ENCODE data around the gene ATG12.
"Not testable (repeated sequence)": the region's sequence is repeated elsewhere in the genome, so short reads cannot be mapped to it uniquely, and the experiment has no call there.

Gene ATG12

DNA sequence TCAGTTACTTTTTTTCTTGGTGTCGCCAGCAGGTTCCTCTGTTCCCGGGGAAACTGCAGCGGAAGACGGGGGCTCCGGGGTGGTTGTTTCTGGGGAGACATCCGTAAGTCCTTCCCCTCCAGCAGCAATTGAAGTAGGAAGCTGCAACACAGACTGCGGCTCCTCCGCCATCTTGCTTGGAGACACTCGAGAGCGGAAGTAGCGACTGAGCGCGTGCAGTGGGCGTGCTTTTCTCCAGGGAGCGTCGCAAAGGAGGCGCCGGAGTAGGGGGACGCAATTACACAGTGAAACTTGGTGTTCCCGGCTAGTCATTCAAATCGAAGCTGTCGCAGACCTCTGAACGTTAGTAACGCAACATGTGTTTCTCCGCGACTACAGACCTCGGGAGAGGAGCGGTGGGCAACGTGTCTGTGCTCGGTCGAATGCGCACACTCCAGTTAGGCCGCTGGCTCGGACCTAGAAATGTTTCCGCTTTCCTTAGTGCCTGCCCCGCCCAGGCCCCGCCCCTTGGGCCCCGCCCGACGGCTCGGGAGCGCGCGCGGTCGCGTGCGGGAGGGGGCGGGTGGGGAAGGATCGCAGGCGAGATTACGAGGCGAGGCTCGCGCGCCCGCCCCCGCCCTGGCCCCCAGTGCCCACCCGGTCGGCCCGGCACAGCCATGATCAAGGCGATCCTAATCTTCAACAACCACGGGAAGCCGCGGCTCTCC, at the start of gene ATG12, which contains the start of gene AP3S1:
Gene ATG12 (minus strand): TSS at position 184 of the 707 bp plus-strand sequence. CDS start 13 bp downstream, at position 171.
Gene AP3S1 (plus strand): TSS at position 554 of the 707 bp plus-strand sequence. CDS start 103 bp downstream, at position 657.
- DNase-seq, result peak; percentile 75 to 100 (median 93)

- DNase-seq, result no peak
Measured at GRCh38 chr5:115888027-115888426, 46.7 kb upstream of the ATG12 start.

DNA sequence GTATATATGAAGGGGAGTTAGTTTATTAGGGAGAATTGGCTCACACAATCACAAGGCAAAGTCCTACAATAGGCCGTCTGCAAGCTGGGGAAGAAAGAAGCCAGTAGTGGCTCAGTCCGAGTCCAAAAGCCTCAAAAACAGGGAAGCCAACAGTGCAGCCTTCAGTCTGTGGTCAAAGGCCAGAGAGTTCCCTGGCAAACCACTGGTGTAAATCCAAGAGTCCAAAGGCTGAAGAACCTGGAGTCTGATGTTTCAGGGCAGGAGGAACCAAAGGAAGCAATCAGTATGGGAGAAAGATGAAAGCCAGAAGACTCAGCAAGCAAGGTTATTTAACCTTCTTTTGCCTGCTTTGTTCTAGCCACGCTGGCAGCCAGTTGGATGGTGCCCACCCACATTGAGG, 43.8 kb upstream of the ATG12 start:
- DNase-seq, result not testable (repeated sequence)

GRCh38 chr5:115884704-115885103, 43.3 kb upstream of the ATG12 start:
- DNase-seq, result no peak

- not testable (repeated sequence) for DNase-seq
Measured at GRCh38 chr5:115882434-115882833, 41.1 kb upstream of the ATG12 start.

DNA sequence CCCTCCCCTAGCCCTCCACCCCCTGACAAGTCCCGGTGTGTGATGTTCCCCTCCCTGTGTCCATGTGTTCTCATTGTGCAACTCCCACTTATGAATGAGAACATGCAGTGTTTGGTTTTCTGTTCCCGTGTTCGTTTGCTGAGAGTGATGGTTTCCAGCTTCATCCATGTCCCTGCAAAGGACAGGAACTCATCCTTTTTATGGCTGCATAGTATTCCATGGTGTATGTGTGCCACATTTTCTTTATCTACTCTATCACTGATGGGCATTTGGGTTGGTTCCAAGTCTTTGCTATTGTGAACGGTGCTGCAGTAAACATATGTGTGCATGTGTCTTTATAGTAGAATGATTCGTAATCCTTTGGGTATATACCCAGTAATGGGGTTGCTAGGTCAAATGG, 36.0 kb upstream of the ATG12 start:
- not testable (repeated sequence) for DNase-seq

- DNase-seq, result no peak
Measured at GRCh38 chr5:115875447-115875846, 34.1 kb upstream of the ATG12 start.

- DNase-seq, result no peak
Measured at GRCh38 chr5:115873392-115873791, 32.0 kb upstream of the ATG12 start.

- no peak for DNase-seq
Measured at GRCh38 chr5:115872447-115872846, 31.1 kb upstream of the ATG12 start.

- no peak for DNase-seq
Measured at GRCh38 chr5:115869256-115869795, 28.0 kb upstream of the ATG12 start.

GRCh38 chr5:115859378-115859777, 18.0 kb upstream of the ATG12 start:
- no peak for DNase-seq

DNA sequence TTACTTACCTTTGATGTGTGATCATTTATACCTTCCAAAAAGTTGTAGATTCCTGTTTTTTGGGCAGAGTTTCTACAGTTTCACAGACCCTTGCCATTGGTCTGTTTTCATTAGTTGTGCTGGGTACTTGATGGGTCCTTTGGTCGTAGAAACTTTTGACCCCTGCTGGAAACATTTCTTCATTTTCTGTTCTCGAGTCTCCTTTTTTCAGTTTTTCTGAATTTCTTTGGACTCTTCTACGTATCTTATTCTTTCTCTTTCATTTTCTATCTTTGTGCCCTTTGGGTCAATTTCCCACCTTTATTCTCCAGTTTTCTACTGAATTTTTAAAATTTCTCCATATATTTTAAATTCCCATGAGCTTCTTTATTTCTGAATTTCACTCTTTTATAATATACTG, 17.0 kb upstream of the ATG12 start:
- DNase-seq, result no peak

DNA sequence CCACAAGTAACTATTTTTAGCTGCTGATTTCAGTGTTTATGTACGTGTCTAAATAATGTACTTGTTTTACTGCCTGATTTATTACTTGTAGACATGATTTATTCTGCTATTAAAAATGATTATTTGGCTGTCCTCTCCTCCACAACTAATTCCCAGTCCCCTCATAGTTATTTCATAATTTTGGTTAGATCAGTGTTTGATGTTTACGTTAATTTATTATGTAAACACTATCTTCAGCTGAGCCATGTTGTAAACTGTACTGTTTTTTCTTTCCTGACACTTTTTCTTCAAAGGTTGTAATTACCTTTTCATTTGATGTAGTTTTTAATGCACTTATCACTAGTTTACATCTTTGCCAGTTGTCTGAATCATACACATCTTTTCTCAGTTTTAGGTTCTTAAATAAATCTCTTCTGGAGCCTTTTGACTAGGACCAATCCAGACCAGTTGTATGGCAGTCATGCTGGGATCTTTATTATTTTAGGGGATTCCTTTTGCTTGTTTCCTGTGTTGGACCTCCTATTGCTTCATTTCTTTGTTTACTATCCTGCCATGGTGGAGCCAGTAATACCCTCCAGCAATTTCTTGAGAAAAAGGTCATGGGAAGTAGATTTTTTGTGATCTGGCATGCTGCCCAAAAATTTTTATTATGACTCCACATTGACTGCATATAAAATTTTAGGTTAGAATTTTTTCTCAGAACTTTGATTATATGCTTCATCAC, 16.4 kb upstream of the ATG12 start:
- DNase-seq, result no peak

GRCh38 chr5:115857057-115857479, 15.7 kb upstream of the ATG12 start:
- DNase-seq, result no peak

DNA sequence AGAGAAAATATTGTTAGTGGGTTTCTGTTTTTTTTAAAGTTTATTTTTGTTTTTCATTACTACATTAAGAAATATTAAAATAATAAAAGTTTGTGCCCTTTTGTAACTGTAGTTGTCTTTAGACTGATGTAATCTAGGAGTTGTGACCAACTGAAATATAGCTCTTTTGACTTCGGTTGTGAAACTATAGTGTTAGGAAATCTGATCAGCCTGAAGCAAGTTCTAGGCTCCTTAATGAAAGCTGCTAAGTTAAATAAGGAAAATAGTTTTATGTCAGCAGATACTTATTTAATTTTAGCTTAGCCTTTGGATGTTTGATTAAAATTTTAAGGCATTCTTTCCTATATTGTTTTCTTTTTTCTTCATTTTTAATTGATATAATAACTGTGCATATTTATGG, 14.6 kb upstream of the ATG12 start:
- no peak for DNase-seq

GRCh38 chr5:115854139-115854538, 12.8 kb upstream of the ATG12 start:
- no peak for DNase-seq

- no peak for DNase-seq
Measured at GRCh38 chr5:115850744-115851416, 9.5 kb upstream of the ATG12 start.

DNA sequence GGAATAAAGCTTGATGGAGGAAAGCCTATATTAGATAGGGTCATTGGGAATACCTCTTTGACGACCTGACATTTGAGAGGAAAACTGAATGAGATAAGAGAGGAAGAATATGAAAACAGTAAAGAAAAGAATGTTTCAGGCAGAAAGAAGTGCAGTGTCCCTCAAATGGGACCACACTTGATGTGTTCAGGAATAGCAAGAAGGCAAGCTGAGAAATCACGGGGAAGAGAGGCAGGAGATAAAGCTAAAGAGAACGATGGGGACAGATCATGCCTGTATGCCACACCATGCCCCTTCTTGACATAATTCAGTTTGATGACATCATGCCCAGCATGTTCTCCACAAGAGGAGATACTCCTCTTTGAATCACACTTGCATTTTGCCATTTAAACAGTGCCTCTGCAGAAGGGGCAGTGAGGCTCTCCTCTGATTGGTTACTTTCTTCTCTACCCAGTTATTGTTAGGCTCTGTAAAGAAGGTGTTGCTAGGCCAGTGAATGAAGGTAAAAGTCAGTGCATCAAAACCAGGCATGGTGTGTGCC, 8.0 kb upstream of the ATG12 start:
- no peak for DNase-seq

GRCh38 chr5:115847290-115847689, 5.9 kb upstream of the ATG12 start:
- DNase-seq, result no peak

DNA sequence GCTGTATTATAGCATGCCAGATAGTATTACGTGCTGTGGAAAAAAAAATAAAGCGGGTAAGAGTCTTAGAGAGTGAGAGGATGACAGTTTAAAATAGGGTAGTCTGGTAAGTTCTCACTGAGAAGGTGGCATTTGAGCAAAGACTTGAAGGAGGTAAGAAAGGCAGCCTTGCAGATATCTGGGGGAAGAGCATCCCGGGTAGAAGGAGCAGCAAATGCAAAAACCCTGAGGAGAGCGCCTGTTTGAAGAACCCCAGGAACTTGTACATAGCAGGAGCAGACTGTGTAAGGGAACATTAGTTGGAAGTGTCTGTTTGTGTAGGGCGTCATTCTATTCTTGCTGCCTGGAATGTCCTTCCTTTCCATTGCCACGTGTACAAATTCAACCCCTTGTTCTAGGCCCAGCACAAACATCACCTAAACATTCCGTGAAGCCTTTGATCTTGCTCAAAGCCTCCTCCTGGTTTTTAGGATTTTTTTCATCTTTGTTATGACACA, 3.0 kb upstream of the ATG12 start:
- no peak for DNase-seq

DNA sequence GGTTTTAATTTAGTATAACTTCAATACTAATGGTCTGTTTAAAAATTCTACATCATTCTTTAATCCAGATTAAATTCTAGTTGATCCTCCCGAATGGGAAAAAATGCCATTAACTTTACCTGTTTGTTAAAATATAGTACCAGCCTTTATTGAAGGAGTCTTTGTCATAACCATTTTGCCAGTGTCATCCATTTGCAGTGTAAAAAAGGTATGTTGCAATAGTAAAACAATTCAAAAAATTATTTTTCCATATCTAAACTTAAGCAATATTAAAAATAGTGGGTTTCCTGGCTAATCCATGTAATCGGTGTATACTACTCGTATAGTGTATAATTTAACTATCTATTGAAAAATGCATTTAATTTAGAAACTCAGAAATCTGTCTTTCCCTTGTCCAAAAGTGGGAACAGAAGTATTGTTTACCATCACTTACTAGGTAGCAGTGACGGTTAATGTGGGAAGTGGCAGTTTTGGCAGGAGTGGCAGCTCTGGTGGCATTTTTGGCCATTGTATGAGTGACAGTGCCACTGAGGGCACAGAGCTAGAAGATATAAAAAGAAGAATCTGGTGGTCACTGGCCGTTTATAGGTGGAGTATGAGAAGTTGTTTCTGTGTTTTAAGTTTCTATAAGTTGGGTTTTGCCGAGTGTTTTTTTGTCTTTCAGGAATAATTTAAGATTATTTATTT, 2.2 kb upstream of the ATG12 start:
- DNase-seq, result no peak
